K562 (cell line): ENCODE results near the gene RSPH1. TPM values are rescaled to one million over a fixed set of nuclear protein-coding genes. Genes with fewer than 3 reads are reported as not detected.

ENCODE experiments used
- ATAC-seq: fragments of 200-7000 bp; cut with Tn5 transposase; 3 replicates; pipeline ENCODE4 v1.9.1; 2020; ENCODE audit warnings: moderate library complexity
- BruUV-seq: library from RNA; stranded (reverse); fragments of 400-500 nt; replicated peaks from 2 replicates; lab custom pipeline; 2021; lab: Mats Ljungman, UMichigan
- CTCF ChIA-PET: fragments of 300-600 bp; formaldehyde crosslinking; extraction: SDS; loops from one replicate; lab custom pipeline; 2021; ENCODE audit warnings: low intra/inter-chr PET ratio; lab: Yijun Ruan, JAX
- POLR2A ChIA-PET: fragments of 300-600, 350-650 bp; sonication (Branson Sonifier 250); formaldehyde crosslinking; extraction: SDS; loops from one replicate; lab custom pipeline; 2021; ENCODE audit warnings: antibody characterized with exemption, inconsistent platforms; lab: Yijun Ruan, JAX
- DNase-seq, 4 experiments: peaks; one replicate each; pipeline versions ENCODE4 v3.0.0 to v3.0.0-alpha.2; 2011 to 2018; ENCODE audit warnings: low spot score in 3 of 4, mixed read lengths in 3 of 4; ENCODE audit errors: extremely low read depth in 1 of 4
- FAIRE-seq: peaks from 2 replicates; lab custom pipeline; 2011; peaks lifted over from hg19 to GRCh38; lab: Jason Lieb, UNC
- H2AFZ ChIP-seq: 2 replicates; pipeline ENCODE4 v1.6.0; 2011; ENCODE audit warnings: low read depth, low read length, control low read depth, inconsistent platforms
- H3K27ac ChIP-seq: fragments of 200-600 bp; 3 replicates; pipeline ENCODE4 v1.8.0; 2011; ENCODE audit warnings: low read depth, mild to moderate bottlenecking, control low read depth, inconsistent platforms, low read length, moderate library complexity, mixed read lengths; ENCODE audit errors: extremely low read depth
- H3K27me3 ChIP-seq, 2 experiments: fragments of 300-600 bp in 1 of 2; 2 replicates in 1 of 2; 3 replicates in 1 of 2; pipeline versions ENCODE4 v1.6.0 to v1.8.0; 2011; ENCODE audit warnings: inconsistent platforms in 2 of 2, low read length in 2 of 2, mild to moderate bottlenecking in 1 of 2, mixed read lengths in 1 of 2, moderate library complexity in 1 of 2; ENCODE audit not compliant: control insufficient read depth in 2 of 2, insufficient read depth in 2 of 2
- H3K36me3 ChIP-seq: fragments of 300-600 bp; 3 replicates; pipeline ENCODE4 v1.8.0; 2011; ENCODE audit warnings: mild to moderate bottlenecking, low read length, inconsistent platforms; ENCODE audit not compliant: control insufficient read depth, insufficient read depth
- H3K4me1 ChIP-seq, 2 experiments: fragments of 200-600 bp in 1 of 2; replicated peaks in 1 of 2; 2 replicates in 1 of 2; 3 replicates in 1 of 2; pipeline versions ENCODE4 v1.5.1 to v1.8.0; 2011; ENCODE audit warnings: inconsistent platforms in 2 of 2, low read length in 2 of 2, mild to moderate bottlenecking in 1 of 2, mixed read lengths in 1 of 2, moderate library complexity in 1 of 2; ENCODE audit not compliant: control insufficient read depth in 2 of 2, insufficient read depth in 2 of 2
- H3K4me2 ChIP-seq: 2 replicates; pipeline ENCODE4 v1.6.1; 2011; ENCODE audit warnings: low read length, control low read depth, inconsistent platforms, mixed read lengths; ENCODE audit not compliant: insufficient read depth
- H3K4me3 ChIP-seq: fragments of 200-600 bp; sonication (generic), shearing (Covaris generic); 2 replicates; pipeline ENCODE4 v1.5.1; 2016; ENCODE audit warnings: control low read depth, inconsistent platforms
- H3K79me2 ChIP-seq: fragments of 200-600 bp; 3 replicates; pipeline ENCODE4 v1.8.0; 2011; ENCODE audit warnings: low read length, inconsistent platforms; ENCODE audit not compliant: control insufficient read depth, insufficient read depth
- H3K9ac ChIP-seq, 2 experiments: 2 replicates each; pipeline versions ENCODE4 v1.6.0 to v1.6.1; 2011; ENCODE audit warnings: low read depth in 2 of 2, low read length in 2 of 2, control low read depth in 1 of 2, inconsistent platforms in 1 of 2, mild to moderate bottlenecking in 1 of 2, mixed read lengths in 1 of 2; ENCODE audit not compliant: insufficient read depth in 1 of 2
- H3K9me1 ChIP-seq: one replicate; pipeline ENCODE4 v1.6.0; 2011; ENCODE audit warnings: inconsistent platforms, mild to moderate bottlenecking, low read length, moderate library complexity; ENCODE audit not compliant: control insufficient read depth, insufficient read depth
- H3K9me3 ChIP-seq: replicated peaks from 2 replicates; pipeline ENCODE4 v1.5.1; 2011; ENCODE audit warnings: low read depth, low read length, inconsistent platforms; ENCODE audit not compliant: control insufficient read depth, insufficient read depth
- H4K20me1 ChIP-seq: replicated peaks from 2 replicates; pipeline ENCODE4 v1.6.1; 2011; ENCODE audit warnings: low read length, inconsistent platforms, mixed read lengths; ENCODE audit not compliant: control insufficient read depth, insufficient read depth
- ATF1 ChIP-seq, 2 experiments: fragments of 450-650 bp in 1 of 2; IDR thresholded peaks; 2 replicates each; pipeline ENCODE4 v1.6.1; 2016; ENCODE audit warnings: missing compliant biosample characterization in 1 of 2, missing genetic modification characterization in 1 of 2
- HDAC3 ChIP-seq: fragments of 450-650 bp; IDR thresholded peaks from 2 replicates; pipeline ENCODE4 v1.6.1; 2018; ENCODE audit warnings: borderline replicate concordance, mild to moderate bottlenecking, moderate library complexity; ENCODE audit not compliant: partially characterized antibody
- IRF2 ChIP-seq: sonication (generic); formaldehyde crosslinking; IDR thresholded peaks from 2 replicates; pipeline ENCODE4 v1.8.1; 2022; ENCODE audit warnings: mild to moderate bottlenecking, missing genetic modification reagents
- RB1 ChIP-seq: fragments of 450-650 bp; IDR thresholded peaks from 2 replicates; pipeline ENCODE4 v1.6.1; 2017; ENCODE audit warnings: low read depth, mild to moderate bottlenecking
- RERE ChIP-seq: sonication (generic); formaldehyde crosslinking; IDR thresholded peaks from 2 replicates; pipeline ENCODE4 v1.8.0; 2023; ENCODE audit warnings: missing genetic modification reagents, mild to moderate bottlenecking, borderline replicate concordance
- RFX7 ChIP-seq: fragments of 250-450 bp; sonication (Bioruptor Pico); IDR thresholded peaks from 2 replicates; pipeline ENCODE4 v1.5.1; 2021; ENCODE audit warnings: mild to moderate bottlenecking
- SPI1 ChIP-seq: IDR thresholded peaks from 2 replicates; pipeline ENCODE4 v1.6.1; 2011; ENCODE audit warnings: low read depth, low read length, control low read depth, borderline replicate concordance
- WGBS: fragments of 100-300 bp; shearing (Covaris generic); methylation state at CpG from one replicate; pipeline ENCODE4 v1.1.6; 2016; ENCODE audit warnings: low coverage, mixed read lengths; ENCODE audit not compliant: insufficient coverage; ENCODE audit errors: missing lambda C conversion rate; 5-methylcytosine and 5-hydroxymethylcytosine counted together
- in situ Hi-C: fragments of 300-500 bp; cut with MboI; formaldehyde crosslinking; loops from 4 replicates; pipeline ENCODE4 v1.15.0; 2018; ENCODE audit warnings: inconsistent platforms, mixed read lengths
- intact Hi-C: fragments of 100-400 bp; cut with micrococcal nuclease; formaldehyde crosslinking; loops from 2 replicates; pipeline ENCODE4 v1.14.2; 2022
- polyA plus RNA-seq, 8 experiments: library from polyadenylated mRNA; depleted of rRNA in 4 of 8; stranded (reverse) in 5 of 8; unstranded in 3 of 8; fragments of >200 nt; fragmentation: Nextera tagmentation in 2 of 8; fragmentation: Illumina TruSeq in 1 of 8; extraction: Ambion mirVana in 2 of 8; extraction: Trizol in 1 of 8; gene quantifications; 2 replicates each; pipeline versions ENCODE4 v1.2.1 to v1.2.3, GENCODE V29; 2011 to 2014; ENCODE audit warnings: inconsistent platforms in 1 of 8, missing spikeins in 1 of 8
- total RNA-seq, 7 experiments: library from RNA; depleted of rRNA in 6 of 7; stranded (reverse); fragments of >200 nt in 6 of 7; fragmentation: Illumina TruSeq in 2 of 7; extraction: Trizol in 2 of 7; gene quantifications; 2 replicates each; pipeline versions ENCODE4 v1.2.1 to v1.2.3, GENCODE V29; 2011 to 2021; ENCODE audit warnings: low replicate concordance in 1 of 7
- TF ChIP-seq, protein P1 (sequence below): sonication (generic); formaldehyde crosslinking; IDR thresholded peaks from 2 replicates; pipeline ENCODE4 v1.8.1; 2023; ENCODE audit warnings: mild to moderate bottlenecking, missing genetic modification reagents
- TF ChIP-seq, protein P2 (sequence below): fragments of 250-450 bp; sonication (Bioruptor Pico); IDR thresholded peaks from 2 replicates; pipeline ENCODE4 v1.8.0; 2022; ENCODE audit warnings: inconsistent platforms, mild to moderate bottlenecking, moderate library complexity, borderline replicate concordance

Gene RSPH1
- total and polyA plus RNA-seq, 9 of the 15 experiments (the other 6 are each of a cell fraction or from before 2014, with no cell fraction given): 0.17 TPM; not detected in 8

DNA sequence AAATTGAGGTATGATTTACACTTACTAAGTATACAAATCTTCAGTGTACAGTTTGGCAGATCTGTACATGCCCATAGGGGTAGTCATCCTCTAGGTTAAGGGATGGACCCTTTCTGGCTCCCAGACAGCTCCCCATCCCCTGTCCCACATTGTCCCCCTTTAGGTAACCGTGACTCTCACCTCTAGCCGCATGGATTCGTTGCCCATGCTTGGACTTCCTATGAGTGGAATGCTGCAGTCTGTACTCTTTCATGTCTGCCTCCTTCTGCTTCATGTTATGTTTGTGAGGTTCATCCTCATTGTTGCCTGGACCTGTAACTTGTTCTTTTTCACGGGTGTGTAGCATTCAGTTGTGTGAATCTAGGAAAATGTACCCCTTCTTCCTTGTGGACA is 37.9 kb upstream of the RSPH1 start (continued):
- TF ChIP-seq, protein P1, sequence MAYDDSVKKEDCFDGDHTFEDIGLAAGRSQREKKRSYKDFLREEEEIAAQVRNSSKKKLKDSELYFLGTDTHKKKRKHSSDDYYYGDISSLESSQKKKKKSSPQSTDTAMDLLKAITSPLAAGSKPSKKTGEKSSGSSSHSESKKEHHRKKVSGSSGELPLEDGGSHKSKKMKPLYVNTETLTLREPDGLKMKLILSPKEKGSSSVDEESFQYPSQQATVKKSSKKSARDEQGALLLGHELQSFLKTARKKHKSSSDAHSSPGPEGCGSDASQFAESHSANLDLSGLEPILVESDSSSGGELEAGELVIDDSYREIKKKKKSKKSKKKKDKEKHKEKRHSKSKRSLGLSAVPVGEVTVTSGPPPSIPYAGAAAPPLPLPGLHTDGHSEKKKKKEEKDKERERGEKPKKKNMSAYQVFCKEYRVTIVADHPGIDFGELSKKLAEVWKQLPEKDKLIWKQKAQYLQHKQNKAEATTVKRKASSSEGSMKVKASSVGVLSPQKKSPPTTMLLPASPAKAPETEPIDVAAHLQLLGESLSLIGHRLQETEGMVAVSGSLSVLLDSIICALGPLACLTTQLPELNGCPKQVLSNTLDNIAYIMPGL (CRISPR knock-in tag): no peak

GRCh38 chr21:42533306-42533962 is 37.4 kb upstream of the RSPH1 start:
- in situ Hi-C loops: no loop called here
- CTCF ChIA-PET: no interaction called here
- no peak for TF ChIP-seq HDAC3
- TF ChIP-seq, protein P2, sequence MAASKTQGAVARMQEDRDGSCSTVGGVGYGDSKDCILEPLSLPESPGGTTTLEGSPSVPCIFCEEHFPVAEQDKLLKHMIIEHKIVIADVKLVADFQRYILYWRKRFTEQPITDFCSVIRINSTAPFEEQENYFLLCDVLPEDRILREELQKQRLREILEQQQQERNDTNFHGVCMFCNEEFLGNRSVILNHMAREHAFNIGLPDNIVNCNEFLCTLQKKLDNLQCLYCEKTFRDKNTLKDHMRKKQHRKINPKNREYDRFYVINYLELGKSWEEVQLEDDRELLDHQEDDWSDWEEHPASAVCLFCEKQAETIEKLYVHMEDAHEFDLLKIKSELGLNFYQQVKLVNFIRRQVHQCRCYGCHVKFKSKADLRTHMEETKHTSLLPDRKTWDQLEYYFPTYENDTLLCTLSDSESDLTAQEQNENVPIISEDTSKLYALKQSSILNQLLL (CRISPR knock-in tag): no peak
- no peak for TF ChIP-seq RB1
- no peak for TF ChIP-seq SPI1
- TF ChIP-seq RERE (CRISPR knock-in tag): no peak
- TF ChIP-seq RFX7 (CRISPR knock-in tag): no peak
- no peak for TF ChIP-seq ATF1 (CRISPR knock-in tag; IDR thresholded peaks at IDR 0.05)
- no peak for TF ChIP-seq ATF1 (tag; IDR thresholded peaks at IDR 0.05)
- no peak for TF ChIP-seq IRF2 (CRISPR knock-in tag)

More at GRCh38 chr21:42533306-42533962, 37.4 kb upstream of the RSPH1 start:
- Histone ChIP-seq H2AFZ (no peak overlapping the region), H3K9me3 (no peaks in the 10 kb centered on the region), H3K79me2 (no peaks in the 10 kb centered on the region), H3K9ac (no peak overlapping the region), H3K9me1 (no peaks in the 10 kb centered on the region), H4K20me1 (peaks cover 12% of the 10 kb centered on the region), H3K27me3 (peaks cover 61 to 85% of the 10 kb centered on the region in 2 experiments), H3K4me3 (no peak overlapping the region), H3K4me1 (peaks cover 0 to 8% of the 10 kb centered on the region in 2 experiments; a peak in 3 of 5 replicates), H3K4me2 (no peak overlapping the region), H3K36me3 (no peaks in the 10 kb centered on the region), H3K27ac (no peak overlapping the region)
- DNase-seq (no peak), FAIRE-seq (no peak), ATAC-seq (no peak)
- intact Hi-C loops: loop anchor here (10.0 kb wide), 2 partner anchors 169 to 379 kb away; partner anchors contain the start of gene TFF1
- no TSS peak for BruUV-seq
- WGBS: 6% methylated on average over 13 of the region's 13 CpGs
- POLR2A ChIA-PET: interaction anchor here (3.5 kb wide), 1 partner anchor 12 kb away, joined by 14 read pairs; no protein-coding TSS in a partner anchor
